Kidney glomerular epithelial cell (primary cell): ENCODE results near the gene PGLYRP1.

Experiments used
- DNase-seq: peaks from one replicate; lab custom pipeline; 2025; lab: John Stamatoyannopoulos, UW

PGLYRP1 gene

DNA sequence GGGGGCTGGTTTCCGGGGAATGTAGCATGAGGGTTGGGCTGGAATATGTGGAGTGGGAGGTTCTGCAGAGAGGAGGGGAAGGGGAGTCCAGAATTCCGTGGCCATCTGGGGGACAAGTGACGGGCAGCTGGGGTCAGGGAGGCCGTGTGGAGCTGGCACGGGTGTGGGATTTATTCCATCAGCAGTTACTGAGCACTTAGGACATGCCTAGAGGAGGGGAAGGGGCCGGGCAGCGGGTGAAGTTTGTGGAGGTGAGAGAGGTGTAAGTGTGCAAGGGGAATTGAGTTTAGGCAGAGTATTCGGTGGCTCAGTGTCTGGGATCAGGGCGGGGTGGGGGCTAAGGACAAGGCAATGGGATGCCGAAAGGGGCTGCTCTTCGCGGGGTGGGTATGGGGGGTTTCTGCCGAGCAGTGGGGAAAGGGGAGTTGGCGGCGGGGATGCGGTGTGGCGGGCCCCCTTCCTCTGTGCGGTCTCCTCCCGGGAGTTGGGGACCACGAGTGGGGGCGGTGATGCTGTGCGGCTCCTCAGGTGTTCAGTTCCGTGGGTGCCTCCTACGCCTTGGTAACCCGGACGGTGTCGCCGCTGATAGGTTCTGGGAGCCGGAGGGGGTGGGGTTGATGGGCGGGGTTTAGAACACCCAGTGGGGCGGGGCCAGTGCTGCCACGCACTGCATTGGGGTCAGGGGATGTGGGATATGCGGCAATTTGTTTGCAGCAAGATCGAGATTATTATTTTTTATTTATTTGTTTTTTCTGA lies 22.2 kb downstream of the PGLYRP1 start:
- no peak for DNase-seq

DNA sequence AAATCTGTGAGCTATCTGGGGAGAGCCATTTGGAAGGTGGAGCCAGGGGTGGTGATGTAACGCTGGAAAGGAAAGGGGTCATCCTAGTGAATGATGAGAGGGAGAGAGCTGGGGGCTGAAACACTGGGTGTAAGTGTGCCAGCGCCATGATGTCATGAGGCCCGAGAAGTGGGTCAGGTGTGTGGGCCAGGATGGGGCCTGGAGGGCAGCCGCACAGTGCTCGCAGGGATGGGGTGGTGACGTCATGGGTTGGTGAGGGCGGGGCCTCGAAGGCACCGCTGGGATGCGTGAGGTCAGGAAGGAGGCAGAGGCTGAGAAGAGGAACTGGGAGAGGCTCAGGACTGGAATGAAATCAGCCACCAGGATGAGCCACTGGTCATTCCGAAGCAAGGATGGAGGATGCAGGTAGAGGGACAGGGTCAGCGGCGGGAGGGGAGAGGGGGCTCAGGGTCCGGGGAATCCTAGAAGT lies 23.2 kb downstream of the PGLYRP1 start:
- DNase-seq = no peak

GRCh38 chr19:45998834-45999233 lies 24.0 kb downstream of the PGLYRP1 start:
- no peak for DNase-seq

DNA sequence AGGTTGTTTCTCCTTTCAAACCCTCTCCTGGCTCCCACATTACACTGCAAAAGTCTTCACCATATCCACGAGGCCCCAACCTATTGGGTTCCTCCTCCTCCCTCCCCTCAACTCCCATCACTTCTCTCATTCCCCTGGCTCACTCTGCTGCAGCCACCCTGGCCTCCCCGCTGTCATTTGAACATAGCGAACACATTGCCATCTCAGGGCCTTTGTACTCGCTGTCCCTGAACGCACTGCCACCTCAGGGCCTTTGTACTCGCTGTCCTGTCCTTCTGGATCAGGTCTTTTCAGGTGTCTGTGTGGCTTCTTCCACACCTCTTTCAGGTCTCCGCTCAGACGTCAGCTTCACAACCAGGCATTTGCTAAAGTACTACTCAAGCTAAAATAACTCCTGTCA lies 25.9 kb downstream of the PGLYRP1 start:
- no peak for DNase-seq

DNA sequence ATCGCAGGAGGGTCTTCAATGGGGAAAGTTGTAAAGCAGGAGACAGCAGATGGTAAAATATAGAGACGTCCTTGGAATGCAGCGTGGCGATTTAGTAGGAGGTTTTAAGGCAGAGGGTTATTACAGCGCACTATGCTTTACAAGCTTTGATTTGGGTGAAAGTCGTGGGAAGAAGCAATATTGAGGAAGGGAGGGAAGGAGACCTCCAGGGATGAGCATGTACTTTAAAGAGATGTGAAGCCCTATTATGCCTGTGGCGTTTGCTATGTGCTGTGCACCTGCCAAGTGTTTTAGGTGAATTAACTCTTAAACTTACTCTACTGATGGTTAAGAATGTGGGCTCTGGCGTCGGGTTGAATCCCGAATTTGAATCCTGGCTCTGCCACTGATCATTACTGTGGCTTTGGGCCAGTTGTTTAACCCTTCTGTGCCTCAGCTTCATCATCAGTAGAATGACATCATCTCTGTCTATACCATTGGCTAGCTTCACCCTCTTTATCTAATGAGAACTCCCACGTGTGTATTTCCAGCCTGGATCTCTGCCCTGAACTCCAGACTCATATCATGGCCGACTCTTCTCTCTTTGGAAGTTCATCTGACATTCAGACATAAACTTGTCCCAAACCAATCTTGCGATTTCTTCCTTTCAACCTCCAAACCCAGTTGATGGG lies 27.0 kb downstream of the PGLYRP1 start:
- DNase-seq = peak; percentile 4

DNA sequence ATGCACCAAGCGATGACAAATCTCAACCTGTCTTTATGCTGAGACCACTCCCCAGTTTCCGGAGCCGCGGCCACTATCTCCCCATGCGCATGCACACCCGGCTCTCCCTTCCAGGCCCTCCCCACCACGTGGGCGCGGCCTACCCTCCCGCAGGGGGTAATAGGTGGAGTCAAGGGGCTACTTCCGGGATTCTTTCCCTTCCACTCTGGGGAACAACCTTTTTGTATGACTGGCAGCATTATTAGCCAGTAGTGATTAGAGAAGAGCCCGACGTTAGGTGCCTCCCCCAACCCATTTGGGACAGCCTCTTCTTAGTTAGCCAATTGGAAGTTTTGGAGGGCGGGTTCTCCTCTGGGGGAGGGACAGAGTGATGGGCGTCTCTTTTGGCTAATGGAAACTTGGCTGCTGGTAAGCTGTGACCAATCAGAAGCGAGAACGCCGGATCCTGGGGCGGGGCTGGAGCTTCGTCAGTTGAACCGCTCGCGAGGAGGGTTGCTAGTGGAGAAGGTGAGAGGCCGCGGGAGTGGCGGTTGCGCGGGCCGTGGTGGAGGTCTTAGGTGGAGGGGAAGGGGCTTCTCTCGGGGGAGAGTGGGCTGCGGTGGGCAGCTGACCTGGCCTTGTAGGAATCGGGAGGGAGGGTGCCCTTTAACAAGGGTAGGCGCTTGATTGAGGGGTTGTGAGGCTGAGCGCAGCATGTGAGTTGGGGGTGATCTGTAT lies 27.7 kb downstream of the PGLYRP1 start, which contains the start of gene CCDC61:
Gene CCDC61, plus strand, starts transcription at position 470 of the 717 bp plus-strand sequence. CDS start 7,552 bp downstream, outside the sequence.
- DNase-seq = peak; percentile 100

GRCh38 chr19:45994456-45994997 lies 28.3 kb downstream of the PGLYRP1 start:
- no peak for DNase-seq

DNA sequence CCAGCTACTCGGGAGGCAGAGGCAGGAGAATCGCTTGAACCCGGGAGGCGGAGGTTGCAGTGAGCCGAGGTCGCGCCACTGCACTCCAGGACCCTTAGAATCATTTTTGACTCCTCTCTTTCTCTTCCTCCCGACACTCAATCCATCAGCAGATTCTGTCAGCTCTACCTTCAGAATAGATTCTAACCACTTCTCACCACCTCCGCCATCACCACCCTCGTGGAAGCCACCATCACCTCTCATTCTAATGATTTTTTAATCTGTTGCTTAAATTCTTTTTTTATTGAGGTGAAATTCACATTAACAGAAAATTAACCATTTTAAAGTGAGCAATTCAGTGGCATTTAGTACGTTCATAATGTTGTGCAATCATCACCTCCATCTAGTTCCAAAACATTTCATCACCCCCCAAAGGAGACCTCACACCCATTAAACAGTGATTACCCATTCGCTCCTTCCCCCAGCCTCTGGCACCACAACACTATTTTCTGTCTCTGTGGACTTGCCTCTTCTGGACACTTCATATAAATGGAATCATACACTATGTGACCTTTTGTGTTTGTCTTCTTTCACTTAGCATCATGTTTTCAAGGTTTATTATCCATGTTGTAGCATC lies 32.6 kb downstream of the PGLYRP1 start:
- DNase-seq = no peak

DNA sequence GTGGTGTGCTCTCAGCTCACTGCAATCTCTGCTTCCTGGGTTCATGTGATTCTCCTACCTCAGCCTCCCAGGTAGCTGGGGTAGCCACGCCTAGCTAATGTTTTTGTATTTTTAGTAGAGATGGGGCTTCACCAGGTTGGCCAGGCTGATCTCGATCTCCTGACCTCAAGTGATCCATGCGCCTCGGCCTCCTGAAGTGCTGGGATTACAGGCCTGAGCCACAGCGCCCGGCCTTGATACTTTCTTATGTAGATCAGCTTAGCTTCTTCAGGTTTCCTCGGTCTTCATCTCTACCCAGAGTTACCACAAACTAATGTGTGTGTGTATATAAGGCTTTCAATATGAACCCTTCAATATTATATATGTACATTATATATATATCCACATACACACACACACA lies 37.5 kb downstream of the PGLYRP1 start:
- no peak for DNase-seq

GRCh38 chr19:45981350-45981749 lies 41.5 kb downstream of the PGLYRP1 start:
- DNase-seq = no peak

GRCh38 chr19:45978156-45978555 lies 44.7 kb downstream of the PGLYRP1 start:
- DNase-seq = no peak

- DNase-seq = no peak
Observed at GRCh38 chr19:45976178-45976577, 46.7 kb downstream of the PGLYRP1 start.

DNA sequence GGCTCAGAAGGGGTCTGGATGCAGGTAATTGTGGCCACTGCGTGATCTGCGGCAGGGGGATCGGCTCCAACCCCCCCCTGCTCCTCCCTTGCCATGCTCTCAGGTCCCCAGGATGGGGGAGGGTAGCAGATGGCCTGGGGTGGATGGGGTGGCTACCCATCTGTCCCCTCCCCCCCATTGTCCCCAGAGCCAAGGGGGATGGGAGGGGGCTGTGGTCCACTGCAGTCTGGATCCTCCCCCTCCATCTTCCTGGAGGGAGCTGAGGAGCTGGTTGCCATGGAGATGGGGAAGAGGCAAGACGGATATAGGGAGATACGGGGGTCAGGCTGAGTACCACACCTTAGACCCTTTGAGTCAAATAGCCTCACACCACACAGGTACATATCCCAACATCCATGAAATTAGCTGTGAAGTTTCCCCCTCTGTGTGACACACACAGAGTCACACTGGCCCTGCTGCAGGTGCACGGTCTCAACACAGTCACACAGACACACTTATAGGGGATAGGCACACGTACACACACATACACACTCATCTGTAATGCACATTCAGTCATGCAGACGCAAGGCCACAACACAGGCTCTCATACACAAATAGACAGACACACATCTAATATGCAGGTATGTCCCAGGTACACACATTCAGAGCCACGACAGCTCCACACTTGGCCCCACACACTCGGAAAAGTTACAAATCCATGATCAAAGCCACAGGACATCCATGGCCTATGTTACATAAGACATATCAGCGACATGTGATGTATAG lies 47.4 kb downstream of the PGLYRP1 start:
- no peak for DNase-seq

- no peak for DNase-seq
Observed at GRCh38 chr19:45973553-45974338, 49.1 kb downstream of the PGLYRP1 start, which contains the start of gene NOVA2. Gene NOVA2, minus strand, starts transcription at chr19:45973865. Its CDS starts 514 bp downstream, at chr19:45973351.

GRCh38 chr19:45972947-45973540 lies 49.8 kb downstream of the PGLYRP1 start:
- no peak for DNase-seq

GRCh38 chr19:45972081-45972946 lies 50.5 kb downstream of the PGLYRP1 start:
- DNase-seq = no peak

DNA sequence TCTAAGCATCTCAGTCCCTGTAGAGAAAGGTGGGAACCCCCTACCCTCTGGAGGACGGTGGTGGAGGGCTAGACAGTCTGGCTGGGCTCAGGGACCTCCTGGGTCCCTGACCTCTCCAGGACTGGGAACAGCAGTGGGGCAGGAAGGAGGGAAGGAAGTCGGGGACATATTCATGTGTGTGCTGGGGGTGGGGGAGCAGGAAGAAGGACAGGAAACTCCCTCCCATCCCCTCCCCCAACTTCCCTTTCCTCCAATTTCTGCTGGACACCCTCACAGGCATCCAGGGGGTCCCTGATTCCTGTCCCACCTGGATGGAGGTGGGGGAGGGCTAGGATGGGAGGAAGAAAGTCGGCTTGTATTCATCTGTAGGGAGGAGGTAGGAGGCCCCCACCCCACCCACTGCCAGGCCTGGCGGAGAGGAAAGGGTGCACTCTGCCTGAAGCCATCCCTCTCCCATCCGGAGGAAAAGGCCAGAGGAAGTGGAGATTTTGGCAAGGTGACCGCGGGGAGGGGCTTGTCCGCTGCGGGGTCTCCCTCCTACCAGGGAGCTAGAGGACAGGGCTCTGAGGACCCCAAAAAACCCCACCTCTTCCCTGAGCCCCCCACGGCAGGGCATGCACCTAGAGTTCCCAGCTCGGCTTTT lies 51.5 kb downstream of the PGLYRP1 start:
- no peak for DNase-seq

DNA sequence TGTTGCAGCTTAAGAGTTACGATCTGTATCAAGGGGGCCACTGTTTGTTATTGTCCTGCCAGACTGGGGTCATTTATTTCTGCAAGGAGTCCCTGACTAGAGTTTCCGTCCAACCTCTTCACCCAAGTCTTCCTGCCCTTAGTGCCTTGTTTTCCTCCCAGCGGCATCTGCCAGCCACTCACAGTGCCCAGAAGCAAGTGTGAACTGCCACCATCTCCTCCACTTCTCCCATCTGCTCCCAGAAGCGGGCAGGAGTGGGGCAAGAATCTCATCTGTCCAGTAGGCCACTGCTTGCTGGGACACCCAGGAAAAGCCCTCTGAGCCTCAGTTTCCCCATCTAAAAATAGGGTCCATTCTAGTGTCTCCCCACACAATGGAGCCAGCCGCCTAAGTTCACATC lies 53.2 kb downstream of the PGLYRP1 start:
- DNase-seq = no peak
